OCI-LY3 (cell line): Measurements from ENCODE around the gene GUCY1A1.

Source experiments
- H2AFZ ChIP-seq: fragments of 200-600, 300-600 bp; shearing (Covaris generic); 2 replicates; pipeline ENCODE4 v1.6.0; 2014; ENCODE audit warnings: antibody characterized with exemption, low read depth, low read length
- H3K27ac ChIP-seq: fragments of 200-600, 300-600 bp; sonication (generic); 2 replicates; pipeline ENCODE4 v1.5.1; 2014; ENCODE audit warnings: mild to moderate bottlenecking, low read length, moderate library complexity, mixed read lengths
- H3K27me3 ChIP-seq: fragments of 200-600, 300-600 bp; sonication (generic); 2 replicates; pipeline ENCODE4 v1.6.1; 2014; ENCODE audit warnings: low read depth, low read length, mixed read lengths
- H3K36me3 ChIP-seq: fragments of 200-600, 300-600 bp; sonication (generic); replicated peaks from 2 replicates; pipeline ENCODE3; 2014; ENCODE audit warnings: low read depth, low read length, mixed read lengths
- H3K4me1 ChIP-seq: fragments of 300-600, 200-600 bp; sonication (generic); 2 replicates; pipeline ENCODE4 v1.6.1; 2014; ENCODE audit warnings: low read length, mixed read lengths
- H3K4me2 ChIP-seq: fragments of 200-600, 300-600 bp; sonication (generic); 2 replicates; pipeline ENCODE4 v1.6.1; 2014; ENCODE audit warnings: low read length, mixed read lengths
- H3K4me3 ChIP-seq: fragments of 300-600, 200-600 bp; sonication (generic); 2 replicates; pipeline ENCODE4 v1.5.1; 2014; ENCODE audit warnings: antibody characterized with exemption, mild to moderate bottlenecking, low read length, moderate library complexity
- H3K79me2 ChIP-seq: fragments of 300-600, 200-600 bp; shearing (Covaris generic); 2 replicates; pipeline ENCODE4 v1.6.1; 2014; ENCODE audit warnings: mild to moderate bottlenecking, low read length, mixed read lengths
- H3K9ac ChIP-seq: fragments of 300-600, 200-600 bp; shearing (Covaris generic); 2 replicates; pipeline ENCODE4 v1.6.0; 2014; ENCODE audit warnings: mild to moderate bottlenecking, low read length, moderate library complexity
- H3K9me3 ChIP-seq: fragments of 200-600, 300-600 bp; shearing (Covaris generic); 2 replicates; pipeline ENCODE4 v1.6.1; 2014; ENCODE audit warnings: low read length, mixed read lengths; ENCODE audit not compliant: insufficient read depth
- H4K20me1 ChIP-seq: fragments of 200-600, 300-600 bp; sonication (generic); 2 replicates; pipeline ENCODE4 v1.6.1; 2016; ENCODE audit warnings: low read length, mixed read lengths; ENCODE audit not compliant: insufficient read depth
- CTCF ChIP-seq: fragments of 200-600, 300-600 bp; sonication (generic); IDR thresholded peaks from 2 replicates; pipeline ENCODE4 v1.5.1; 2014; ENCODE audit warnings: antibody characterized with exemption, low read length, low read depth
- EZH2phosphoT487 ChIP-seq: fragments of 200-600 bp; shearing (Covaris generic); IDR thresholded peaks from 2 replicates; pipeline ENCODE4 v1.6.1; 2018; ENCODE audit warnings: antibody characterized with exemption, mixed run types, low read depth

The GUCY1A1 gene

GRCh38 chr4:155745984-155746383 lies 79.3 kb downstream of the GUCY1A1 start:
- Histone ChIP-seq H4K20me1 (no peaks in the 10 kb centered on the region), H3K4me3 (no peak overlapping the region), H3K36me3 (no peaks in the 10 kb centered on the region), H3K27ac (no peak overlapping the region), H3K9ac (no peak overlapping the region), H3K9me3 (no peaks in the 10 kb centered on the region; the same call in 1 of the 2 replicates), H3K27me3 (no peaks in the 10 kb centered on the region), H3K4me2 (no peak overlapping the region), H3K4me1 (no peaks in the 10 kb centered on the region), H2AFZ (no peak overlapping the region), H3K79me2 (no peaks in the 10 kb centered on the region)
- TF ChIP-seq CTCF: no peak
- no peak for TF ChIP-seq EZH2phosphoT487

GRCh38 chr4:155748039-155748438 lies 81.4 kb downstream of the GUCY1A1 start:
- Histone ChIP-seq H2AFZ (no peak overlapping the region), H3K36me3 (no peaks in the 10 kb centered on the region), H3K4me2 (no peak overlapping the region), H3K4me3 (no peak overlapping the region), H3K9ac (no peak overlapping the region), H3K27ac (no peak overlapping the region), H3K79me2 (no peaks in the 10 kb centered on the region), H4K20me1 (no peaks in the 10 kb centered on the region), H3K4me1 (no peaks in the 10 kb centered on the region), H3K27me3 (no peaks in the 10 kb centered on the region), H3K9me3 (no peaks in the 10 kb centered on the region; the same call in 1 of the 2 replicates)
- TF ChIP-seq EZH2phosphoT487 (no peak), CTCF (no peak)

GRCh38 chr4:155749041-155749440 lies 82.4 kb downstream of the GUCY1A1 start:
- Histone ChIP-seq H3K4me1 (no peaks in the 10 kb centered on the region), H3K9ac (no peak overlapping the region)

GRCh38 chr4:155751569-155751968 lies 84.9 kb downstream of the GUCY1A1 start:
- no peaks in the 10 kb centered on the region for H3K9me3 ChIP-seq
- no peak overlapping the region for H3K4me3 ChIP-seq
- no peaks in the 10 kb centered on the region for H3K79me2 ChIP-seq
- H3K36me3 ChIP-seq: no peaks in the 10 kb centered on the region
- H3K4me1 ChIP-seq: no peaks in the 10 kb centered on the region
- no peak overlapping the region for H2AFZ ChIP-seq
- H3K9ac ChIP-seq: no peak overlapping the region
- H3K4me2 ChIP-seq: no peak overlapping the region
- no peak for TF ChIP-seq CTCF
- no peak for TF ChIP-seq EZH2phosphoT487
- no peaks in the 10 kb centered on the region for H3K27me3 ChIP-seq
- H3K27ac ChIP-seq: no peak overlapping the region
- no peaks in the 10 kb centered on the region for H4K20me1 ChIP-seq

More at GRCh38 chr4:155749041-155749440, 82.4 kb downstream of the GUCY1A1 start:
- no peak overlapping the region for H3K4me3 ChIP-seq
- H2AFZ ChIP-seq: no peak overlapping the region
- H3K9me3 ChIP-seq: no peaks in the 10 kb centered on the region; the same call in 1 of the 2 replicates
- H3K4me2 ChIP-seq: no peak overlapping the region
- no peaks in the 10 kb centered on the region for H4K20me1 ChIP-seq
- TF ChIP-seq EZH2phosphoT487 (no peak), CTCF (no peak)
- H3K27ac ChIP-seq: no peak overlapping the region
- H3K36me3 ChIP-seq: no peaks in the 10 kb centered on the region
- no peaks in the 10 kb centered on the region for H3K27me3 ChIP-seq
- no peaks in the 10 kb centered on the region for H3K79me2 ChIP-seq
